ENCODE measurements around the gene AAR2.

AAR2 gene

DNA sequence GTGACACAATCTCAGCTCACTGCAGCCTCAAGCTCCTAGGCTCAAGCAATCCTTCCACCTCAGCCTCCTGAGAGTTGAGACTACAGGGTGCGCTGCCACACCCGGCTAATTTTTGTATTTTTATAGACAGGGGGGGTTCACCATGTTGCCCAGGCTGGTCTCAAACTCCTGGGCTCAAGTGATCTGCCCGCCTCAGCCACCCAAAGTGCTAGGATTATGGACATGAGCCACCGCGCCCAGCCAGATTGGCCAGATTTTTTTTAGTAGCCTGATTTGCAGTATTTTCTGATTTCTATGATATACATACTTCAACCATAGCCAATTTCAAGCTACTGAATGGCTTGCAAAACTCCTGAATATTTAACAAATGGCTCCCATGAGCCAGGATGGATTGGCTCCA is 48.5 kb downstream of the AAR2 start:
- no peak for DNase-seq (ENCODE audit: extremely low read depth, low read depth)
- TF ChIP-seq, protein P1, sequence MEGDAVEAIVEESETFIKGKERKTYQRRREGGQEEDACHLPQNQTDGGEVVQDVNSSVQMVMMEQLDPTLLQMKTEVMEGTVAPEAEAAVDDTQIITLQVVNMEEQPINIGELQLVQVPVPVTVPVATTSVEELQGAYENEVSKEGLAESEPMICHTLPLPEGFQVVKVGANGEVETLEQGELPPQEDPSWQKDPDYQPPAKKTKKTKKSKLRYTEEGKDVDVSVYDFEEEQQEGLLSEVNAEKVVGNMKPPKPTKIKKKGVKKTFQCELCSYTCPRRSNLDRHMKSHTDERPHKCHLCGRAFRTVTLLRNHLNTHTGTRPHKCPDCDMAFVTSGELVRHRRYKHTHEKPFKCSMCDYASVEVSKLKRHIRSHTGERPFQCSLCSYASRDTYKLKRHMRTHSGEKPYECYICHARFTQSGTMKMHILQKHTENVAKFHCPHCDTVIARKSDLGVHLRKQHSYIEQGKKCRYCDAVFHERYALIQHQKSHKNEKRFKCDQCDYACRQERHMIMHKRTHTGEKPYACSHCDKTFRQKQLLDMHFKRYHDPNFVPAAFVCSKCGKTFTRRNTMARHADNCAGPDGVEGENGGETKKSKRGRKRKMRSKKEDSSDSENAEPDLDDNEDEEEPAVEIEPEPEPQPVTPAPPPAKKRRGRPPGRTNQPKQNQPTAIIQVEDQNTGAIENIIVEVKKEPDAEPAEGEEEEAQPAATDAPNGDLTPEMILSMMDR (IDR thresholded peaks at IDR 0.05; ENCODE audit: low read depth, low read length, missing control alignments): no peak

DNA sequence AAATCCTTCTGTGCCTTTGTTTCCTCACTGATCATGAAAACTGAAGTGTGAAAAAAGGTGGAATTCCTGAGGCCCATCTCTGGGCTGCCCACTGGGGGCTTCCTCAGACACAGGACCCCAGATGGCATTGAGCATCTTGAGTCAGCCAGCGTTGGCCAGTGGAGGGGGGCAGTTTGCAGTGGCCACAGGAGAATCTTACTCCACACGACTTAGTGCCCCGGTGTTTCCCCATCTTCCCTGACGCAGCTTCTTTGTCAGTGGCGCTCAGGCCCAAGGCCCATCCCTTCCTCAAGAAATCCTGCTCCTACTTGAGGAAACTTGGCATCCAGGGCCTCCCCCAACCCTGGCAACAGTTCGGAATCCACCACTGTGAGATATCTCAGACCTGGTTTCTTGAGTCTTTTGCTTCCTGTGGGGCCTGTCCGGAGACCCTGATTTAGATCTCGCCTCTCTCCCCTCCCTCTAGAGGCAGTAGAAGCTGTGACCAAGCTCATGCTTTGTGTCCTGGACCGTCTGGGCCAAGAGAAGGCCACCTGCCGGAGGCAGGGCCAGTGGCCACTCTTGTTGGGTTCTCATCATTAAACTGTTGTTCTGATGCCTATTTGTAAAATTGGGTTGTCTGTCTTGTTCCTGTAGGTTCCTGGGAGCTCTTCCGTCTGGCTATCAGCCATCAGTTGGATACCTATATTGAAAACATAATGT is 49.6 kb downstream of the AAR2 start:
- TF ChIP-seq, protein P1 (IDR thresholded peaks at IDR 0.05; ENCODE audit: low read depth, low read length, missing control alignments): no peak

More for the DNA sequence above, 48.5 kb downstream of the AAR2 start:
- H3K4me3 ChIP-seq (replicated peaks; ENCODE audit: low read depth, low read length): no peak overlapping the region

DNA sequence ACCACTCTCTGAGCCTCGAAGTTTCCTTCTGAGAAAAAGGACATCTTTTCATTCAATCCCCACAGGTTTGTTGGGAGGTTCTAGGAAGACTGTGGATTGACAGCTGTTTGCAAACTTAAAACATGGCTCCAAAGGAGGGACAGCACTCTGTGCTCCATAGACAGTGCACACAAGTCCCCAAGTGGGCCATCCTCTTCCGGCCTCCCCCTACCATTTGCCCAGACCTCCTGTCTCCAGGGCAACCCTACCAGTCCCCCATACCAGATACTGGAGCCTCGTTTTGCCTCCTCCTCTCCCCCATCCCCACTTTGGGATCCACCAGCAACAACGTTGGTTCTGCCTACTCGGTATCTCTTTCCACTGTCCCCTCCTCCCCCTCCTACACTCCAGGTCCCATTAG is 61.4 kb downstream of the AAR2 start:
- no peak for DNase-seq (ENCODE audit: extremely low read depth, low read depth)
- H3K4me3 ChIP-seq (replicated peaks; ENCODE audit: low read depth, low read length): no peak overlapping the region
- TF ChIP-seq, protein P1 (IDR thresholded peaks at IDR 0.05; ENCODE audit: low read depth, low read length, missing control alignments): no peak

More for the DNA sequence above, 49.6 kb downstream of the AAR2 start:
- H3K4me3 ChIP-seq (replicated peaks; ENCODE audit: low read depth, low read length): no peak overlapping the region
- no peak for DNase-seq (ENCODE audit: extremely low read depth, low read depth)

DNA sequence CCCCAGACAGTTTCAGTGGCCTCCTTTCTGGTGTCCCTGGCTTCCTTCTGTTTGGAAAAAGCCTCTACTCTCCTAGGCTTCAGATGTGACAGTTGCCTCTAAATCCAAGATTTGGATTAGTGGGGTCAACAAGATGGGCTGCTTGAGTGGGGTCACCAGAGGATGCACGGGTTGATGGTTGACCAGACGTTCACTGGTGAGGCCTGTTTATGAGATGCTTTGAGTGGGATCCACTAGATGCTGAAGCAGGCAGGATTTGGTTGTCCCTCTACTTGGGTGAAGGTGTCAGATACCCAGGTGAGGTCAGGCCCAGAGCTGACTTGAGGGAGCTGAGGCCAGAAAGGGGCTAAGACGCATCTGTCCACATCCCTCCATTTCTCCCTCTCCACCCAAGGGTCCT is 61.8 kb downstream of the AAR2 start:
- TF ChIP-seq, protein P1 (IDR thresholded peaks at IDR 0.05; ENCODE audit: low read depth, low read length, missing control alignments): no peak
- no peak for DNase-seq (ENCODE audit: extremely low read depth, low read depth)
- H3K4me3 ChIP-seq (replicated peaks; ENCODE audit: low read depth, low read length): no peak overlapping the region

DNA sequence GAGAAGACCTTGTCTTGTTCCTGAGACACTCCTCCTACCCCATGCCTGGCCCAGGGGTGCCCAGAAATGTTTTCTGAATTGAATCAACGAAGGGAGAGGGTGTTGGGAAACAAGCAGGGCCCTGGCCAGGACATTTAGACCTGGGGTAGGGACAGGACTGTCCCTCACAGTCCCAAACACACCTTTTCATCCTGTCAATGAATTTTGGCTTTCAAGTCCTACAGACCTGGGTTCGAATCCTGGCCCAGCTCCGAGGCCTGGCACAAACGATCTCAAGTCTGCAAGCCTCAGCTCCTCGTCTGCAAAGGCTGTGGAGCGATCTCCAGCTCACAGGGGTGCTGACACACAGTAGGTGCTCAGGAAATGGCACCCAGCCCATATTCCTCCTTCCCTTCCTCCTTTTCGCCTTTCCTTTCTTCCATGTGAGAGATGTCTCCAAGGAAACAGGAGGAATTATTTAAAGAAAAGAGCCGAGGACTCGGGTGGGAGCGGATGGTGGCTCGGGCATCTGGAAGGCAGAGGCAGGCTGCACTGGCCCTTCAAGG is 62.6 kb downstream of the AAR2 start:
- TF ChIP-seq, protein P1 (IDR thresholded peaks at IDR 0.05; ENCODE audit: low read depth, low read length, missing control alignments): no peak
- H3K4me3 ChIP-seq (replicated peaks; ENCODE audit: low read depth, low read length): no peak overlapping the region
- no peak for DNase-seq (ENCODE audit: extremely low read depth, low read depth)

DNA sequence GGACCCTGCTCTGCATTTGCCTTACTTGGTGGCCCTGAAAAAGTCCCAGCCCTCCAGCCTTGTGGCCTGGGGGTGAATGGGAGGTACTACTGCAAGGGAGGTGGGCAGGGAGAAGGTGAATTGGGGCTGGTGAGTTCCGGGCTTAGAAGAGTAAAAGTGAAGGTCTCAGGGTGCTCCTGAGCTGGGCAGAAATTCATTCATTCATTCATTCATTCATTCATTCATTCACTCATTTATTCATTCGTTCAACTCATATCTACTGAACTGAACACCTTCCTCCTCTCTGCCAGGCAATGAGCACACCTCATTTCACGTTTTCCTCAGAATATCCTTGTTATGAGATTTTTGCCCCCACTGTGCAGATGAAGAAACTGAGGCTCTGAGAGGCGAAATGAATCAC is 63.2 kb downstream of the AAR2 start:
- H3K4me3 ChIP-seq (replicated peaks; ENCODE audit: low read depth, low read length): no peak overlapping the region
- no peak for DNase-seq (ENCODE audit: extremely low read depth, low read depth)
- TF ChIP-seq, protein P1 (IDR thresholded peaks at IDR 0.05; ENCODE audit: low read depth, low read length, missing control alignments): no peak
